ENCODE data around the gene KAZN.
A peak's percentile ranks its signal among the peaks of the same experiment; 100 is the strongest.

The KAZN gene

GRCh38 chr1:14891991-14892390, 293.5 kb downstream of the KAZN start:
- no peak for DNase-seq (ENCODE audit: low read depth)

GRCh38 chr1:14894811-14895560, 296.5 kb downstream of the KAZN start:
- TF ChIP-seq CTCF (conservative IDR thresholded peaks at IDR 0.05; ENCODE audit: low read depth, low read length), result no peak
- DNase-seq (ENCODE audit: low read depth), result no peak
- H3K4me3 ChIP-seq (ENCODE audit: low read depth, low read length), result no peak overlapping the region

More at GRCh38 chr1:14891991-14892390, 293.5 kb downstream of the KAZN start:
- H3K4me3 ChIP-seq (ENCODE audit: low read depth, low read length), result no peak overlapping the region
- TF ChIP-seq CTCF (conservative IDR thresholded peaks at IDR 0.05; ENCODE audit: low read depth, low read length), result no peak

GRCh38 chr1:14895727-14896126, 297.2 kb downstream of the KAZN start:
- no peak for TF ChIP-seq CTCF (conservative IDR thresholded peaks at IDR 0.05; ENCODE audit: low read depth, low read length)
- H3K4me3 ChIP-seq (ENCODE audit: low read depth, low read length), result no peak overlapping the region
- no peak for DNase-seq (ENCODE audit: low read depth)

GRCh38 chr1:14896381-14897079, 298.0 kb downstream of the KAZN start:
- peak; percentile 72 for DNase-seq (ENCODE audit: low read depth)
- H3K4me3 ChIP-seq (ENCODE audit: low read depth, low read length), result no peak overlapping the region
- TF ChIP-seq CTCF (conservative IDR thresholded peaks at IDR 0.05; ENCODE audit: low read depth, low read length), result no peak

- H3K4me3 ChIP-seq (ENCODE audit: low read depth, low read length), result no peak overlapping the region
- TF ChIP-seq CTCF (conservative IDR thresholded peaks at IDR 0.05; ENCODE audit: low read depth, low read length), result no peak
- DNase-seq (ENCODE audit: low read depth), result peak; percentile 58
Measured at GRCh38 chr1:14897080-14897449, 298.6 kb downstream of the KAZN start.

GRCh38 chr1:14897547-14897946, 299.1 kb downstream of the KAZN start:
- H3K4me3 ChIP-seq (ENCODE audit: low read depth, low read length), result no peak overlapping the region
- no peak for TF ChIP-seq CTCF (conservative IDR thresholded peaks at IDR 0.05; ENCODE audit: low read depth, low read length)
- DNase-seq (ENCODE audit: low read depth), result no peak

All from choroid plexus epithelial cell (primary cell).